ENCODE data around the gene PDE2A. TPM values are rescaled to one million over a fixed set of nuclear protein-coding genes. Genes with fewer than 3 reads are reported as not detected.

Gene PDE2A
- total and polyA plus RNA-seq, 10 of the 15 experiments (the other 5 are each of a cell fraction or from before 2014, with no cell fraction given), result 0.06 to 0.15 (median 0.11) TPM; not detected in 6

DNA sequence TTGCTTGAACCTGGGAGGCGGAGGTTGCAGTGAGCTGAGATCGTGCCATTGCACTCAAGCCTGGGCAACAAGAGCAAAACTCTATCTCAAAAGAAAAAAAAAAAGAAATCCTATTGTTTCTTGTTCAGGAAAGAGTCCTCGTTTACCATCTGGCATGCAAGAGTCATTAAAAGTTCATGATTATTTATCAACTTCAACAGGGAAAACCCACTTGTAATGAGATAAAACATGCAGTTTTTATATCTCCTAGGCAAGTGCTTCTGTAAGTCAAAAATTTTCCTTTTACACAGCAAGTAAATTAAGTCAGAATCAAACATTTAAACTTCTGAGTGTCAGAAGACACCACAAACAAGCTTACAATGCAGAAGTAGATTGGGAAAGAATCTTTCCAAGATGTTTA lies 145.2 kb downstream of the PDE2A start (continued):
- TF ChIP-seq, protein P1, sequence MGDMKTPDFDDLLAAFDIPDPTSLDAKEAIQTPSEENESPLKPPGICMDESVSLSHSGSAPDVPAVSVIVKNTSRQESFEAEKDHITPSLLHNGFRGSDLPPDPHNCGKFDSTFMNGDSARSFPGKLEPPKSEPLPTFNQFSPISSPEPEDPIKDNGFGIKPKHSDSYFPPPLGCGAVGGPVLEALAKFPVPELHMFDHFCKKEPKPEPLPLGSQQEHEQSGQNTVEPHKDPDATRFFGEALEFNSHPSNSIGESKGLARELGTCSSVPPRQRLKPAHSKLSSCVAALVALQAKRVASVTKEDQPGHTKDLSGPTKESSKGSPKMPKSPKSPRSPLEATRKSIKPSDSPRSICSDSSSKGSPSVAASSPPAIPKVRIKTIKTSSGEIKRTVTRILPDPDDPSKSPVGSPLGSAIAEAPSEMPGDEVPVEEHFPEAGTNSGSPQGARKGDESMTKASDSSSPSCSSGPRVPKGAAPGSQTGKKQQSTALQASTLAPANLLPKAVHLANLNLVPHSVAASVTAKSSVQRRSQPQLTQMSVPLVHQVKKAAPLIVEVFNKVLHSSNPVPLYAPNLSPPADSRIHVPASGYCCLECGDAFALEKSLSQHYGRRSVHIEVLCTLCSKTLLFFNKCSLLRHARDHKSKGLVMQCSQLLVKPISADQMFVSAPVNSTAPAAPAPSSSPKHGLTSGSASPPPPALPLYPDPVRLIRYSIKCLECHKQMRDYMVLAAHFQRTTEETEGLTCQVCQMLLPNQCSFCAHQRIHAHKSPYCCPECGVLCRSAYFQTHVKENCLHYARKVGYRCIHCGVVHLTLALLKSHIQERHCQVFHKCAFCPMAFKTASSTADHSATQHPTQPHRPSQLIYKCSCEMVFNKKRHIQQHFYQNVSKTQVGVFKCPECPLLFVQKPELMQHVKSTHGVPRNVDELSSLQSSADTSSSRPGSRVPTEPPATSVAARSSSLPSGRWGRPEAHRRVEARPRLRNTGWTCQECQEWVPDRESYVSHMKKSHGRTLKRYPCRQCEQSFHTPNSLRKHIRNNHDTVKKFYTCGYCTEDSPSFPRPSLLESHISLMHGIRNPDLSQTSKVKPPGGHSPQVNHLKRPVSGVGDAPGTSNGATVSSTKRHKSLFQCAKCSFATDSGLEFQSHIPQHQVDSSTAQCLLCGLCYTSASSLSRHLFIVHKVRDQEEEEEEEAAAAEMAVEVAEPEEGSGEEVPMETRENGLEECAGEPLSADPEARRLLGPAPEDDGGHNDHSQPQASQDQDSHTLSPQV (IDR thresholded peaks at IDR 0.05), result no peak
- TF ChIP-seq ZSCAN29 (IDR thresholded peaks at IDR 0.05), result no peak
- TF ChIP-seq ZBED1 (IDR thresholded peaks at IDR 0.05; ENCODE audit: borderline replicate concordance), result no peak
- no peak for TF ChIP-seq MEF2A (IDR thresholded peaks at IDR 0.05; ENCODE audit: insufficient read depth, low read depth, low read length)
- TF ChIP-seq CEBPB (IDR thresholded peaks at IDR 0.05; ENCODE audit: borderline replicate concordance in 1 of 2, low read depth in 2 of 2, low read length in 2 of 2), result no peak
- TF ChIP-seq EGR1 (IDR thresholded peaks at IDR 0.05; ENCODE audit: borderline replicate concordance in 1 of 2, low read depth in 2 of 2, low read length in 2 of 2), result no peak
- no peak for TF ChIP-seq RB1 (IDR thresholded peaks at IDR 0.05; ENCODE audit: borderline replicate concordance)

DNA sequence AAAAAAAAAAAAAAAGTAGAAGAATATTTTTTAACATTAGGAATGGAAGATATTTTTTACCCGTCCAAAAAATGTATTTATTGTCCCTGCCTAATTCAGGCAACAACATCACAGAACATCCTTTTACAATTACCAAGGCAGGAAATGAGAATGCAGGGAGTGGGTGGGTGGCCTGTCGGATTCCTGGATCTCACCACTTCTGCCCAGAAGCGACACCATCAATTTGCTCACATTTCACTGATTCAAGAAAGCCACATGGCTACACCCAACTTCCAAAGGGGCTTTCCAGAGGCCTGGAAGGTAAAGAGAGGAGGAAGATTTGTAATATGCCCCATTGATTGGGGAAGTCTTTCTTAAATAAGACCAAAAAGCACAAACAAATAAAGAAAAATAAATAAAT lies 146.1 kb downstream of the PDE2A start:
- DNase-seq (ENCODE audit: low read depth, low spot score) (no peak), FAIRE-seq (no peak), ATAC-seq (no peak)
- Histone ChIP-seq H3K27ac (ENCODE audit: control insufficient read depth, insufficient read depth) (no peak overlapping the region), H3K4me3 (no peak overlapping the region), H3K36me3 (ENCODE audit: control insufficient read depth in 2 of 2, insufficient read depth in 2 of 2, low read length in 1 of 2) (no peaks in the 10 kb centered on the region), H2AFZ (ENCODE audit: control insufficient read depth, low read depth, low read length) (no peak overlapping the region), H3K79me2 (ENCODE audit: control insufficient read depth, insufficient read depth, low read length) (no peaks in the 10 kb centered on the region), H3K4me1 (ENCODE audit: control insufficient read depth, insufficient read depth, low read length) (peaks cover 3% of the 10 kb centered on the region; the same call in 1 of the 2 replicates), H3K27me3 (replicated peaks in 1 of 2; ENCODE audit: control insufficient read depth in 2 of 2, insufficient read depth in 2 of 2, low read length in 1 of 2) (no peaks in the 10 kb centered on the region), H3K4me2 (ENCODE audit: control insufficient read depth, insufficient read depth) (no peak overlapping the region), H3K9me3 (replicated peaks; ENCODE audit: control insufficient read depth, insufficient read depth, low read length) (no peaks in the 10 kb centered on the region), H4K20me1 (ENCODE audit: control insufficient read depth, insufficient read depth) (no peaks in the 10 kb centered on the region), H3K9ac (ENCODE audit: control insufficient read depth, insufficient read depth, low read length) (no peak overlapping the region)
- in situ Hi-C loops (cut with MboI), result no loop called here
- no TSS peak for BruUV-seq (replicated peaks)
- ChIA-PET CTCF (no interaction called here), SMC1A (ENCODE audit: uncharacterized antibody, unreplicated experiment) (no interaction called here), RAD21 (ENCODE audit: unreplicated experiment) (no interaction called here), POLR2A (no interaction called here)
- 46% methylated on average over 3 of the region's 3 CpGs for WGBS (ENCODE audit: insufficient coverage, insufficient replicate concordance, low lambda C conversion rate, missing lambda C conversion rate)
- intact Hi-C loops (cut with micrococcal nuclease; ENCODE audit: unreplicated experiment), result no loop called here
- TF ChIP-seq, protein P2, sequence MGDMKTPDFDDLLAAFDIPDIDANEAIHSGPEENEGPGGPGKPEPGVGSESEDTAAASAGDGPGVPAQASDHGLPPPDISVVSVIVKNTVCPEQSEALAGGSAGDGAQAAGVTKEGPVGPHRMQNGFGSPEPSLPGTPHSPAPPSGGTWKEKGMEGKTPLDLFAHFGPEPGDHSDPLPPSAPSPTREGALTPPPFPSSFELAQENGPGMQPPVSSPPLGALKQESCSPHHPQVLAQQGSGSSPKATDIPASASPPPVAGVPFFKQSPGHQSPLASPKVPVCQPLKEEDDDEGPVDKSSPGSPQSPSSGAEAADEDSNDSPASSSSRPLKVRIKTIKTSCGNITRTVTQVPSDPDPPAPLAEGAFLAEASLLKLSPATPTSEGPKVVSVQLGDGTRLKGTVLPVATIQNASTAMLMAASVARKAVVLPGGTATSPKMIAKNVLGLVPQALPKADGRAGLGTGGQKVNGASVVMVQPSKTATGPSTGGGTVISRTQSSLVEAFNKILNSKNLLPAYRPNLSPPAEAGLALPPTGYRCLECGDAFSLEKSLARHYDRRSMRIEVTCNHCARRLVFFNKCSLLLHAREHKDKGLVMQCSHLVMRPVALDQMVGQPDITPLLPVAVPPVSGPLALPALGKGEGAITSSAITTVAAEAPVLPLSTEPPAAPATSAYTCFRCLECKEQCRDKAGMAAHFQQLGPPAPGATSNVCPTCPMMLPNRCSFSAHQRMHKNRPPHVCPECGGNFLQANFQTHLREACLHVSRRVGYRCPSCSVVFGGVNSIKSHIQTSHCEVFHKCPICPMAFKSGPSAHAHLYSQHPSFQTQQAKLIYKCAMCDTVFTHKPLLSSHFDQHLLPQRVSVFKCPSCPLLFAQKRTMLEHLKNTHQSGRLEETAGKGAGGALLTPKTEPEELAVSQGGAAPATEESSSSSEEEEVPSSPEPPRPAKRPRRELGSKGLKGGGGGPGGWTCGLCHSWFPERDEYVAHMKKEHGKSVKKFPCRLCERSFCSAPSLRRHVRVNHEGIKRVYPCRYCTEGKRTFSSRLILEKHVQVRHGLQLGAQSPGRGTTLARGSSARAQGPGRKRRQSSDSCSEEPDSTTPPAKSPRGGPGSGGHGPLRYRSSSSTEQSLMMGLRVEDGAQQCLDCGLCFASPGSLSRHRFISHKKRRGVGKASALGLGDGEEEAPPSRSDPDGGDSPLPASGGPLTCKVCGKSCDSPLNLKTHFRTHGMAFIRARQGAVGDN (IDR thresholded peaks at IDR 0.05), result no peak
- no peak for TF ChIP-seq SUPT20H (IDR thresholded peaks at IDR 0.05; ENCODE audit: borderline replicate concordance, control insufficient read depth, low read depth, low read length)
- no peak for TF ChIP-seq EP300 (IDR thresholded peaks at IDR 0.05; ENCODE audit: borderline replicate concordance in 1 of 2, control insufficient read depth in 1 of 2, low read depth in 2 of 2, low read length in 2 of 2)
- TF ChIP-seq SMC3 (IDR thresholded peaks at IDR 0.05; ENCODE audit: borderline replicate concordance, low read length), result no peak
- TF ChIP-seq, protein P3, sequence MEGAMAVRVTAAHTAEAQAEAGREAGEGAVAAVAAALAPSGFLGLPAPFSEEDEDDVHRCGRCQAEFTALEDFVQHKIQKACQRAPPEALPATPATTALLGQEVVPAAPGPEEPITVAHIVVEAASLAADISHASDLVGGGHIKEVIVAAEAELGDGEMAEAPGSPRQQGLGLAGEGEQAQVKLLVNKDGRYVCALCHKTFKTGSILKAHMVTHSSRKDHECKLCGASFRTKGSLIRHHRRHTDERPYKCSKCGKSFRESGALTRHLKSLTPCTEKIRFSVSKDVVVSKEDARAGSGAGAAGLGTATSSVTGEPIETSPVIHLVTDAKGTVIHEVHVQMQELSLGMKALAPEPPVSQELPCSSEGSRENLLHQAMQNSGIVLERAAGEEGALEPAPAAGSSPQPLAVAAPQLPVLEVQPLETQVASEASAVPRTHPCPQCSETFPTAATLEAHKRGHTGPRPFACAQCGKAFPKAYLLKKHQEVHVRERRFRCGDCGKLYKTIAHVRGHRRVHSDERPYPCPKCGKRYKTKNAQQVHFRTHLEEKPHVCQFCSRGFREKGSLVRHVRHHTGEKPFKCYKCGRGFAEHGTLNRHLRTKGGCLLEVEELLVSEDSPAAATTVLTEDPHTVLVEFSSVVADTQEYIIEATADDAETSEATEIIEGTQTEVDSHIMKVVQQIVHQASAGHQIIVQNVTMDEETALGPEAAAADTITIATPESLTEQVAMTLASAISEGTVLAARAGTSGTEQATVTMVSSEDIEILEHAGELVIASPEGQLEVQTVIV (IDR thresholded peaks at IDR 0.05; ENCODE audit: borderline replicate concordance, partially characterized antibody), result no peak
